RKO (cell line): ENCODE data around the gene HADH.
"Not testable (repeated sequence)": the region's sequence is repeated elsewhere in the genome, so short reads cannot be mapped to it uniquely, and the experiment has no call there.

Experiments
- DNase-seq: peaks from one replicate; pipeline ENCODE4 v3.0.0-alpha.2; 2016; ENCODE audit warnings: low spot score

Gene HADH

GRCh38 chr4:107996949-107997788 lies 7.5 kb downstream of the HADH start:
- DNase-seq: no peak

DNA sequence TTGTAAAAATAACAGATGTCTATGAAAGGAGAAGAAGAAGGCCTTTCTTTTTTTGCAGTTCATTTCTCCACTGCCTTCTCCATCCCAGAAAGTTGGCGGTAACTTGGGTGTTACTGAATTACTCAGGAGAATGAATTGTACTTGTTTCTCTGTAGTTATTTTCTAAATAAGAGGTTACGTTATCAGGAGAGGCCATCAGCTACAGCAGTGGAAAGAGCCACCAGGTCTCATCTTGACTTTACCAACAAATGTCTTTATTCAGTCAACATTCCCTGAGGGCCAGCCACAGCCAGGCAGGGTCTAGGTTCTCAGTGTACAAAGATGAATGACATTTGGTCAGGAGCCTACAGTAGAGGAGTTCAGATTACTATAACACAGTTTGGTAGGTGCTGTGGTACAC lies 8.1 kb downstream of the HADH start:
- DNase-seq: no peak

DNA sequence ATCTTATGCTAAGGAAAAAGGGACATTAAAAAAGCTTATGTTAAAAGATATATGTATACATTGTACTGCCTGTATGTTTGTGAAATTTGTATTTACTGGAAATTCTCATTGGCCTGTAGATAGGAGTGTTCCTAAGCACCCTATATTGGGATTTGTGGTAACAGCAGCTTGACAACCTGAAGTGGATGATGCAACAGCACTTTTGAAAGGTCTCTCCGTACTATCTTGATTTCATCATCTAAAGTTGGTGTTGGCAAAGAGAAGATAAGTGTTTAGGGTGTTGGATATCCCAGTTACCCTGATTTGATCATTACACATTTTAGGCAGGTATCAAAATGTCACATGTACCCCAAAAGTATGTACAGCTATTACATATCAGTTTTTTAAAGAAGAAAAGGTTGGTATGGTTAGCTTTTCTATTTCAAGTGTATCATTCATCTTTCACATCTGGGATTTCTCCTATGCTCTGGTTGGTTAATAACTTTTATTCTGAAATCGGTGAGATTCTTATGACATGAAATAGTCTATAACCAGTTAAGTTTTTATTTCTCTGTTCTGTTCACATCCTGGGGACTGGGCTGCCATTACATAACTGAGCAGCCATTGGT lies 10.3 kb downstream of the HADH start:
- DNase-seq: no peak

GRCh38 chr4:108001540-108002135 lies 11.9 kb downstream of the HADH start:
- no peak for DNase-seq

DNA sequence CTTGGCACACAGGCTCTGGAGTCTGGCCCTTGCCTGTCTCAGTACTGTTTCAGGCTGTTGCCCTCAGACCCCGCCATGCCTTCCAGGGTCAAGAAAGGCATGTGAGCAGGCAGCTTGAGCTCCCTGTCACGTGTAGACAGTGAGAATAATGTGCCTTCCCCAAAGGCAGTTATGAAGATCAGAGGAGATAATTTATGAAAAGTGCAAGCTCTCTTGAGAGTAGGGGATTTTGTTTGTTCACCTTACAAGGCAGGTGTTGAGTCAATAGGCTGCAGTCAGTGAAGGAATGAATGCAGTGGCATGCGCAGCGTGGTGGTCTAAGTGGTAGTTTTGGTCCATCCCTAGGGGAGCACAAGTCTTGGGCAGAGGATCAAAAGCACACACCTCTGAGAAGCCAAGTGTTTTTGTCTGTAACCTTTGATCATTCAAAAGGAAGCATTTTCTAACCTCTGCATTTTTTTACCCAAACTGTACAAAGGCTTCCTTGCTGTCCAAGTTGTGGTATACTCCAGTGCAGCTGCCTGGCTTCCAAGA lies 14.4 kb downstream of the HADH start:
- DNase-seq: no peak

DNA sequence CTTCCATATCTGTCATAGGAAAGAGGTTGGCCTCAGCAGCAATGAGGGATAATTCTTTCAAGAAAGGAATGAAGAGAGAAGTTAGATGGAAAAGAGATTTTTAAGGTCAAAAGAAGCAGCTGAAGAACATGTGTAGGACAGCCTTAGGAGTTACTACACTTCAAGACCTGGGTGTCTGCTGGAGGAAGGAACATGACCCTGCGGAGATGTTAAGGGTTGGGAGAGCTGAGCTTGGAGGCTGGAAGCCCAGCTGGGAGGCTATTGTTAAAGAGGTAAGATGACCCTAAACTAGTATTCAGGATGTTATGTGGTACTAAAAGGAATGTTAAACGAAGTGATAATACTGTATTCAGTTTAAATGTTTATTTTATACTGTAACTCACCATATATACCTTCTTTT lies 15.0 kb downstream of the HADH start:
- DNase-seq: no peak

GRCh38 chr4:108005807-108006206 lies 16.1 kb downstream of the HADH start:
- DNase-seq: no peak

GRCh38 chr4:108006361-108006760 lies 16.7 kb downstream of the HADH start:
- no peak for DNase-seq

- DNase-seq: no peak
Measured at GRCh38 chr4:108007984-108008383, 18.3 kb downstream of the HADH start.

DNA sequence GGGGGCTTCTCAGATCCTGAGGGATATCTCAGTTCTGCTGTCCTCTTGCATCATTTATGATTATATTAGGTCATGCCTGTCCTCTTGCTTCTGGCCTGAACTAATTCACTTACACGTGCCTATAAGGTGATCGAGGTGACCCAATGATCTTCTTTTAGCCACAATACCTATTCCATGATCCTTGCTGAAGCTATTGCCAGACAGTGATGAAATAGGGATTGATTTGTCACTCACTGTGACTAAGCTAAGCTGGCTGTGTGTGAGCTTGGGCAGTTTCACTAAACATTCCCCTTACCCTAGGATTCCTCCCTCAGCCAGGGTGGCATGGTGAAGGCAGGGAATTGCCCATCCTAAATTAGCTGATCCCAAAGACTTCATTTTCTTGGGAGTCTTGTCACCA lies 19.0 kb downstream of the HADH start:
- DNase-seq: peak; percentile 53

GRCh38 chr4:108010167-108010566 lies 20.5 kb downstream of the HADH start:
- no peak for DNase-seq

- not testable (repeated sequence) for DNase-seq
Measured at GRCh38 chr4:108012382-108012781, 22.7 kb downstream of the HADH start.

DNA sequence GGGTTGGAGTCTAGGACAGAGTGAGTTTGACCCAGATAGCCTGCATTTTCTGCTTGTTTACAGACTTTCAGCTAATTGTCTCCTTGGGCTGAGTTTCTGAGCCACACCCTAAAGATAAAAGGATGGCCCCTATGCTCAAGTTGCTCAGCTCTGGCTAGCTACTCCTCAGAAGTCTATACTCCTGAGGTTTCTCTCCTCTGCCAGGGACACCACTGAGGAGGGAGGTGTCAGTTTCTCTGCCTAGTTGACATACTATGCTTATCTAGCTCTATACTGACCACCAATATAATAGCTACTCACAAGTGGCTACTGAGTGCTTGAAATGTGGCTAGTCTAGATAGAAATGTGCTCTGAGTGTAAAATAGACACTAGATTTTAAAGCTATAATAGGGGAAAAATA lies 23.6 kb downstream of the HADH start:
- no peak for DNase-seq

- DNase-seq: no peak
Measured at GRCh38 chr4:108013955-108014354, 24.3 kb downstream of the HADH start.

- peak; percentile 74 for DNase-seq
Measured at GRCh38 chr4:108018040-108018883, 28.6 kb downstream of the HADH start.

DNA sequence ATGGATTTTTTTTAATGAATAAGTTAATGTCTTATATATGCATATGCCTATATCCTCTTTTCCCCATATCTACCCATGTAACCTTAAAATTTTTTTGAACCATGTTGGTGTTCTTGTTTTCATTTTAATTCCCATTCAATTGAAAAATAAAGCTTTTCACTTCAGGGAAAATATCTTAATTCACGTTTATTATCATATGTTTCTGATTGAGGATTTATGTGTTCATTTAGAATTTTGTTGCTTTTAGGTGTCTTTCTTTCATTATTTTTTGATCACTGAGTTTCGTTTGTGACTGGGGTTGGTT lies 29.1 kb downstream of the HADH start:
- no peak for DNase-seq

DNA sequence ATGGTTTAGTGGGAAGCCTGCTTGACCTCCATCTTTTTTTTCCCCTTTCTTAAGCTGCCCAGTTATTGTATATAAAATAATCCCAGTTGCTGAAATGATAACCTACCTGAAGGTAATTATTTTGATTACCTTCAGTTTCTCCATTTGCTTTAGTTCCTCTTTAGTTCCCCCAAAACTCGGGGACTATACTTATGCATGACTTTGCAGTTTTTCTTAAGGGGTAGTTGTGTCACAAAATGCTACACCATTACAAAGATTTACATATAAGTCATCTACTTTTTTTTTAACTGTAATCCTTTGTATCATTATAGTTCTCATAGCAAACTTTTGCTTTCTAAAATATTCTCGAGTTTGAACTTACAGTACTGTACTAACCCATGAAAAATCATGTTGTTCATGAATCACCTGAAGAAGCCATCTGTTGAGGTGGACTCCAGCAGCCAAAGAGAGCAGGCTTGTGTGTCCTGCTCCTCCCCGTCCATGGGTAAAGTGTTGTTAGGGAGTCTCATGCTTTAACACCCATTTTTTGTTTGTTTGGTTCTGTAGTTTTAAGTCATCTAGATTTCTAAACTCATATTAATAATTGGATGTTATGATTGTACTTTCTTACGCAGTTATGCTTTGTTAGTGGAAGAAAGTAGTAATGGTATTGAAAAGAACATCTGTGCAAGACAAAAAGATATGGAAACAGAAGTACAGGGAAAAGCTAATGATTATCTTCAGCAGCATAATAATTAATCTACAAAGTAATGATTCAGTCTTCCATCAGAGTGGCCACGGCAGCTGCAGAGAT lies 34.6 kb downstream of the HADH start:
- DNase-seq: no peak

DNA sequence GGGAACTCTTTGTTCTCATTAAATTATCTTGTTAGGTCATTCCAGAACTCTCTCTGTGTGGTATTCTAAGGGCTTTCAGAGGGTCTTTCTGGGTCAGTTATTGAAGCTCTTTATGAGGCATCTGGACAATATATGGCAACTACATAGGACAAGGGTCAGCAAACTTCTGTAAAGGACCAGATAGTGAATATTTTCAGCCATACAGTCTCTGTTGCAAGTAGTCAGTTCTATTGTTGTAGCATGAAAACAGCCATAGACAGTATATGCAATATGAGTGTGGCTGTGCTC lies 35.1 kb downstream of the HADH start:
- DNase-seq: no peak

DNA sequence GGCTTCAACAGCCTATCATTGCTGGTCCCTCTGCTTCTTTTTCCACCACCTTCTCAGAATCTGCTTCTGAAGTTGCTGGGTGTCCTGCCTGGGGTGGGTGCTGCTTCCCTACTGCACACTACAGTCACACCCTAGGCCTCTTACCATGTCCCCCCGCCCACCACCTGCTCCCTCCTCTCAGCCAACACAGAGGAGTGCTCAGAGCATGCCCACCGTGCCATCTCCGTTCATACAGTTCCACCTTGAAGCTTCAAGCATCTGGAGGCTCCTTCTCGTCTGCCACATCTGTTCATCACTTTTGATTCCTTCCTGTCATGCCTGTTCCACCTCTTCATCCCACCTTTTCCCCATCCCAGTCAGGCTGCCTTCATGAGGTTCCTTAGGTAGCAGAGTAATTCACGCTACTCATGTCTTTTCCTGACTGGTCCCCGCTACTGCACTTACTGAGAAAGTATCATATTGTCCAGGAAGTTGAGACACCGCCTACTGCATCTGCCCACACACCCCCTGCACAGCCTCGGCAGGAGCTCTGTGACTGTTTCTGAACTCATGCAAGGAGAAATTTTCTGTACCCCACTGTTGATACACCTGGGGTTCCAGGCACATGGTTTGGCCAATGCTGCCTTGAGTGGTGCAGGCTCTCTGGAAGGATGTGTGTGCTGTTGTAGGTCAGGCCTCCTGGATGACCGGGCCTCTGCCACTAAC lies 39.5 kb downstream of the HADH start:
- DNase-seq: no peak

- DNase-seq: peak; percentile 46
Measured at GRCh38 chr4:108029731-108030130, 40.0 kb downstream of the HADH start.

- peak; percentile 46 for DNase-seq
Measured at GRCh38 chr4:108030332-108030731, 40.6 kb downstream of the HADH start.
